HEK293 (cell line): ENCODE data around the gene GALNT9.

Experiments used
- BCL11A ChIP-seq: fragments of 450-650 bp; formaldehyde crosslinking; IDR thresholded peaks from 2 replicates; pipeline ENCODE4 v1.5.1; 2016; ENCODE audit warnings: low read depth, missing biosample characterization, missing genetic modification characterization
- BCL11B ChIP-seq: fragments of 450-650 bp; formaldehyde crosslinking; IDR thresholded peaks from 2 replicates; pipeline ENCODE4 v1.5.1; 2016; ENCODE audit warnings: low read depth, missing biosample characterization, missing genetic modification characterization
- PATZ1 ChIP-seq: fragments of 450-650 bp; formaldehyde crosslinking; IDR thresholded peaks from 2 replicates; pipeline ENCODE4 v1.5.1; 2016; ENCODE audit warnings: missing biosample characterization, missing genetic modification characterization
- ZBTB1 ChIP-seq: fragments of 450-650 bp; formaldehyde crosslinking; IDR thresholded peaks from 2 replicates; pipeline ENCODE4 v1.5.1; 2016; ENCODE audit warnings: missing biosample characterization, missing genetic modification characterization
- ZNF155 ChIP-seq: fragments of 450-650 bp; formaldehyde crosslinking; IDR thresholded peaks from 2 replicates; pipeline ENCODE4 v1.5.1; 2016; ENCODE audit warnings: missing biosample characterization, missing genetic modification characterization
- ZNF18 ChIP-seq: fragments of 450-650 bp; formaldehyde crosslinking; IDR thresholded peaks from 2 replicates; pipeline ENCODE4 v1.5.1; 2016; ENCODE audit warnings: missing biosample characterization, missing genetic modification characterization
- ZNF354C ChIP-seq: fragments of 450-650 bp; formaldehyde crosslinking; IDR thresholded peaks from 2 replicates; pipeline ENCODE4 v1.5.1; 2016; ENCODE audit warnings: missing biosample characterization, missing genetic modification characterization, low read depth, borderline replicate concordance
- ZNF791 ChIP-seq: fragments of 450-650 bp; formaldehyde crosslinking; IDR thresholded peaks from 2 replicates; pipeline ENCODE4 v1.5.1; 2016; ENCODE audit warnings: missing biosample characterization, missing genetic modification characterization
- TF ChIP-seq, protein P1 (sequence below): fragments of 450-650 bp; formaldehyde crosslinking; IDR thresholded peaks from 2 replicates; pipeline ENCODE4 v1.5.1; 2016; ENCODE audit warnings: missing biosample characterization, missing genetic modification characterization
- TF ChIP-seq, protein P2 (sequence below): fragments of 450-650 bp; formaldehyde crosslinking; IDR thresholded peaks from 2 replicates; pipeline ENCODE4 v1.5.1; 2016; ENCODE audit warnings: missing biosample characterization, missing genetic modification characterization, low read depth

GRCh38 chr12:132278401-132279183, 50.8 kb downstream of the GALNT9 start:
- TF ChIP-seq ZBTB1 (tag by site-specific recombination) (no peak), ZNF354C (tag by site-specific recombination) (no peak), PATZ1 (tag by site-specific recombination) (no peak), ZNF18 (tag by site-specific recombination) (no peak), ZNF791 (tag by site-specific recombination) (no peak), BCL11A (tag by site-specific recombination) (no peak), BCL11B (tag by site-specific recombination) (no peak), ZNF155 (tag by site-specific recombination) (no peak)
- TF ChIP-seq, protein P1, sequence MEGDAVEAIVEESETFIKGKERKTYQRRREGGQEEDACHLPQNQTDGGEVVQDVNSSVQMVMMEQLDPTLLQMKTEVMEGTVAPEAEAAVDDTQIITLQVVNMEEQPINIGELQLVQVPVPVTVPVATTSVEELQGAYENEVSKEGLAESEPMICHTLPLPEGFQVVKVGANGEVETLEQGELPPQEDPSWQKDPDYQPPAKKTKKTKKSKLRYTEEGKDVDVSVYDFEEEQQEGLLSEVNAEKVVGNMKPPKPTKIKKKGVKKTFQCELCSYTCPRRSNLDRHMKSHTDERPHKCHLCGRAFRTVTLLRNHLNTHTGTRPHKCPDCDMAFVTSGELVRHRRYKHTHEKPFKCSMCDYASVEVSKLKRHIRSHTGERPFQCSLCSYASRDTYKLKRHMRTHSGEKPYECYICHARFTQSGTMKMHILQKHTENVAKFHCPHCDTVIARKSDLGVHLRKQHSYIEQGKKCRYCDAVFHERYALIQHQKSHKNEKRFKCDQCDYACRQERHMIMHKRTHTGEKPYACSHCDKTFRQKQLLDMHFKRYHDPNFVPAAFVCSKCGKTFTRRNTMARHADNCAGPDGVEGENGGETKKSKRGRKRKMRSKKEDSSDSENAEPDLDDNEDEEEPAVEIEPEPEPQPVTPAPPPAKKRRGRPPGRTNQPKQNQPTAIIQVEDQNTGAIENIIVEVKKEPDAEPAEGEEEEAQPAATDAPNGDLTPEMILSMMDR (tag by site-specific recombination) = no peak
- TF ChIP-seq, protein P2, sequence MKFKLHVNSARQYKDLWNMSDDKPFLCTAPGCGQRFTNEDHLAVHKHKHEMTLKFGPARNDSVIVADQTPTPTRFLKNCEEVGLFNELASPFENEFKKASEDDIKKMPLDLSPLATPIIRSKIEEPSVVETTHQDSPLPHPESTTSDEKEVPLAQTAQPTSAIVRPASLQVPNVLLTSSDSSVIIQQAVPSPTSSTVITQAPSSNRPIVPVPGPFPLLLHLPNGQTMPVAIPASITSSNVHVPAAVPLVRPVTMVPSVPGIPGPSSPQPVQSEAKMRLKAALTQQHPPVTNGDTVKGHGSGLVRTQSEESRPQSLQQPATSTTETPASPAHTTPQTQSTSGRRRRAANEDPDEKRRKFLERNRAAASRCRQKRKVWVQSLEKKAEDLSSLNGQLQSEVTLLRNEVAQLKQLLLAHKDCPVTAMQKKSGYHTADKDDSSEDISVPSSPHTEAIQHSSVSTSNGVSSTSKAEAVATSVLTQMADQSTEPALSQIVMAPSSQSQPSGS (tag by site-specific recombination) = no peak
